VCaP (cell line): ENCODE results near the gene CALN1.
A peak's percentile ranks its signal among the peaks of the same experiment; 100 is the strongest.

Experiments
- H3K27ac ChIP-seq: fragments of 450-650 bp; 2 replicates; pipeline ENCODE4 v1.5.1; 2017
- TF ChIP-seq, protein P1 (sequence below): fragments of 450-650 bp; conservative IDR thresholded peaks from 2 replicates; pipeline ENCODE4 v1.5.1; 2017; ENCODE audit warnings: mild to moderate bottlenecking, moderate library complexity

CALN1 gene

DNA sequence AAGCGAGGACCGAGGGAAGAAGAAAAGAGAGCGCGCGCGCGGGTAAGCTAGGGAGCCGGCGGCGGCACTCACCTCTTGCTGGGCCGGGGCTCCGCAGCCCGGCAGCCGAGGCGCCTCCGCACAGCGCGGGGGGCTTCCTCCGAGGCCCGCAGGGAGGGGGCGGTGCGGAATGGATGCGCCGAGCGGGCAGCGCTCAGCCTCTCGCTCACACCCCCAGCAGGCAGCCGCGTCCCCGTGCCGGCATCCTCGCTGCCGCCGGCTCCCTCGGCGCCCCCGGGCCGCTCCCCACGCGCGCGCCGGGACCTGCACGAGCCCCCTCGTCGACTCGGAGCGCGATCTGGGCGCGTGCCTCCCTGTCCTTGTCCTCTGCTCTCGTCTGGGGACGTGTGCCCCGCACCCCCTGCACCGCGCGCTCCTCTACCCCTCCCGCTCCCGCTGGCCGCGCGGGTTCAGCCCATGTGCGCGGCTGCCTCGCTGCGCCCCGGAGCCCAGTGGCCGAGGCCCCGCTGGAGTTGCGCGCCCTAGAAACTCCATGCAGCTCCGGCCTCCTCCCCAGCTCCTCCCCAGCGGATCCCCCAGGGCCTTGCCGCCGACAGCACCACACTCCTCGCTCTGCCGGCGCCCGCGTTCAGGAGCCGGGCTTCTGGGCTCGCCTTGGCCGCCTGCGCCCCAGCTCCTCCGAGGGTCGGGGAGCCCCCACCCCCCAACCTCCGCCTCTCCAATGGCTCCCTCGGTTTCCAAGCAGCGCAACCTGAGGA is 75.3 kb downstream of the CALN1 start:
- TF ChIP-seq, protein P1, sequence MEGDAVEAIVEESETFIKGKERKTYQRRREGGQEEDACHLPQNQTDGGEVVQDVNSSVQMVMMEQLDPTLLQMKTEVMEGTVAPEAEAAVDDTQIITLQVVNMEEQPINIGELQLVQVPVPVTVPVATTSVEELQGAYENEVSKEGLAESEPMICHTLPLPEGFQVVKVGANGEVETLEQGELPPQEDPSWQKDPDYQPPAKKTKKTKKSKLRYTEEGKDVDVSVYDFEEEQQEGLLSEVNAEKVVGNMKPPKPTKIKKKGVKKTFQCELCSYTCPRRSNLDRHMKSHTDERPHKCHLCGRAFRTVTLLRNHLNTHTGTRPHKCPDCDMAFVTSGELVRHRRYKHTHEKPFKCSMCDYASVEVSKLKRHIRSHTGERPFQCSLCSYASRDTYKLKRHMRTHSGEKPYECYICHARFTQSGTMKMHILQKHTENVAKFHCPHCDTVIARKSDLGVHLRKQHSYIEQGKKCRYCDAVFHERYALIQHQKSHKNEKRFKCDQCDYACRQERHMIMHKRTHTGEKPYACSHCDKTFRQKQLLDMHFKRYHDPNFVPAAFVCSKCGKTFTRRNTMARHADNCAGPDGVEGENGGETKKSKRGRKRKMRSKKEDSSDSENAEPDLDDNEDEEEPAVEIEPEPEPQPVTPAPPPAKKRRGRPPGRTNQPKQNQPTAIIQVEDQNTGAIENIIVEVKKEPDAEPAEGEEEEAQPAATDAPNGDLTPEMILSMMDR: no peak
- H3K27ac ChIP-seq: peak overlapping the region; percentile 30; the same call in 1 of the 2 replicates

DNA sequence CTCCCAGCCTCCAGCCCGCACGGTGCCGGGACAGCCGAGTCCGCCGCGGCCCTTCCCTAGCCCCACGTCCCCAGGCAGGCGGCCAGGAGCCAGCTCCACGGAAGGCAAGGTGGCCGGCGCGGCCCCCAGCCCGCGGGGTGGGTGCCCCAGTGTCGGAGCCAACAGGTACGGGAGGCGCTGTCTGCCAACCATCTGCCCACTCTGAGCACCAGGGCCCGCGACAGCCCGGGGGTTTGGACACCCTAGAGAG is 75.8 kb downstream of the CALN1 start:
- TF ChIP-seq, protein P1: no peak
- H3K27ac ChIP-seq: peak overlapping the region; percentile 30; the same call in 1 of the 2 replicates

GRCh38 chr7:72335561-72336381 is 76.4 kb downstream of the CALN1 start:
- TF ChIP-seq, protein P1: no peak
- no peak overlapping the region for H3K27ac ChIP-seq

GRCh38 chr7:72334698-72335097 is 77.4 kb downstream of the CALN1 start:
- H3K27ac ChIP-seq: no peak overlapping the region
- TF ChIP-seq, protein P1: no peak

DNA sequence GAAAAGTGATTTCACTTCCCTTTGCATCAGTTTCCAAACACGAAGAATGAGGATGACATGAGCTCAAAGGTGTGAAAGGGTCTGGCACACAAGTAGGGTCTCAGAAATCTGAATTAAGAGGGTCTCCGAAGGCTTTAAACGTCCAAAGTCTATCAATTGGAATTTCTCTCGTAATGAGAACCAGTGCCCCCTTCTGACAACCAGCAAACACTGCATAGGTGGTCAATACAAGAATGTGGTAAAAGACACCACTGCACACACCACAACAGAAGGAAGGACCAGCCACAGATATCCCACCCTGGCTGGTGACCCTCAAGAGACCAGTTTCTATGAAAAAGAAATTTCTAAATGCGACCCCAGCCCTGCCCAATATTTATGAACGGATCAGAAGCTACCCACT is 78.1 kb downstream of the CALN1 start:
- TF ChIP-seq, protein P1: peak; percentile 16; the same call in 1 of the 2 replicates

GRCh38 chr7:72326811-72327210 is 85.3 kb downstream of the CALN1 start:
- peak overlapping the region; percentile 70 for H3K27ac ChIP-seq
- TF ChIP-seq, protein P1: no peak

More for the DNA sequence above, 78.1 kb downstream of the CALN1 start:
- no peak overlapping the region for H3K27ac ChIP-seq

GRCh38 chr7:72326365-72326764 is 85.8 kb downstream of the CALN1 start:
- TF ChIP-seq, protein P1: no peak
- H3K27ac ChIP-seq: peak overlapping the region; percentile 70
